Effector memory CD4-positive, alpha-beta T cell (primary cell): ENCODE measurements around the gene NARS2.

ENCODE experiments used
- DNase-seq, 3 donors: peaks; one replicate each; pipeline ENCODE4 v3.0.0-alpha.2; 2020
- H3K27ac ChIP-seq: 2 replicates; pipeline ENCODE4 v1.7.0; 2013; ENCODE audit warnings: mild to moderate bottlenecking, low read length, moderate library complexity; ENCODE audit not compliant: insufficient read depth, poor library complexity, severe bottlenecking
- H3K27me3 ChIP-seq: replicated peaks from 2 replicates; pipeline ENCODE4 v1.7.0; 2013; ENCODE audit warnings: mild to moderate bottlenecking, low read length; ENCODE audit not compliant: insufficient read depth, control insufficient read depth, poor library complexity, severe bottlenecking
- H3K36me3 ChIP-seq: 2 replicates; pipeline ENCODE4 v1.7.0; 2013; ENCODE audit warnings: mild to moderate bottlenecking, low read length, moderate library complexity; ENCODE audit not compliant: control insufficient read depth, insufficient read depth
- H3K4me1 ChIP-seq: 2 replicates; pipeline ENCODE4 v1.7.0; 2013; ENCODE audit warnings: low read length, mild to moderate bottlenecking; ENCODE audit not compliant: control insufficient read depth, insufficient read depth, poor library complexity, severe bottlenecking
- H3K4me3 ChIP-seq: 2 replicates; pipeline ENCODE4 v1.7.0; 2013; ENCODE audit warnings: low read length, low read depth, mild to moderate bottlenecking; ENCODE audit not compliant: insufficient read depth, poor library complexity, severe bottlenecking
- H3K9me3 ChIP-seq: 2 replicates; pipeline ENCODE4 v1.7.0; 2013; ENCODE audit warnings: mild to moderate bottlenecking, low read length, moderate library complexity; ENCODE audit not compliant: control insufficient read depth

NARS2 gene

DNA sequence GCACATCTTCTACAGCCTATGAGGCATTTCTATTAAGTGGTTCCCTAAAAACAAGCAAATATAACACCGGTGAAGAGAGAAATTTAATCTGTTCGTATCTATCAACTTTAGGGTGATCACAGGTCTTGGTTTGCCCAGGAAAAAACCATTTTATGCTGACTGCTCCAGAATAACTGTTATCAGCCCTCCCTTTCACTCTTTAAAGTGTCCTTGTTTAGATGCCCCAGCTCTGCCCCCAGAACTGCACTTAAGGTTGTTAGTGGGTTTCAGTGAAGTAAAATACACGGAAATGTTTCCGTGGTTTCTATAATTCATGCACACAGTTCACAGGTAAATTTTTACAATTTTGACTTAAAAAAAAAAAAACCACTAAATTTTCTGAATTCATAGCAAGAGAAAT is 70.0 kb downstream of the NARS2 start:
- DNase-seq: no peak
- no peak overlapping the region for H3K4me3 ChIP-seq
- no peaks in the 10 kb centered on the region for H3K4me1 ChIP-seq
- no peaks in the 10 kb centered on the region for H3K36me3 ChIP-seq
- no peaks in the 10 kb centered on the region for H3K9me3 ChIP-seq
- no peak overlapping the region for H3K27ac ChIP-seq
- no peaks in the 10 kb centered on the region for H3K27me3 ChIP-seq

DNA sequence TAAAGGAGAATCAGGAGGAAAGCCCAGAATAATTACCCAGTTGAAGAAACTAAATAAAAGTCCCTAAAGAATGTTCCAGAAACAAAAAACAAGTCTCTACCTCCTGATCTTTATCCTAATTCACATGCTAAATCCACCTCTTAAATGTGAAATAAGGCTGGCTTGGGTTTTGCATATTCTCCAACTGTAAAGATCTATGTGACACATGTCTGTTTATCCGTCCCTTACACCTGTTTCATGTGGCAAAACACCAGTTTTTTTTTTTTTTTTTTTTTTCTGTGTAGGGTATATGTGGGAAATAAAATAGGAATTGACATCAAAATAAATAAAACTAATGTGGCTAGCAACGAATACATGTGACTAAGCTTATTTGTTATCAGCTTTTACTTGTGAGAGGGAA is 70.5 kb downstream of the NARS2 start:
- Histone ChIP-seq H3K36me3 (no peaks in the 10 kb centered on the region), H3K27ac (no peak overlapping the region), H3K27me3 (no peaks in the 10 kb centered on the region), H3K4me3 (no peak overlapping the region), H3K4me1 (no peaks in the 10 kb centered on the region), H3K9me3 (no peaks in the 10 kb centered on the region)
- no peak for DNase-seq

DNA sequence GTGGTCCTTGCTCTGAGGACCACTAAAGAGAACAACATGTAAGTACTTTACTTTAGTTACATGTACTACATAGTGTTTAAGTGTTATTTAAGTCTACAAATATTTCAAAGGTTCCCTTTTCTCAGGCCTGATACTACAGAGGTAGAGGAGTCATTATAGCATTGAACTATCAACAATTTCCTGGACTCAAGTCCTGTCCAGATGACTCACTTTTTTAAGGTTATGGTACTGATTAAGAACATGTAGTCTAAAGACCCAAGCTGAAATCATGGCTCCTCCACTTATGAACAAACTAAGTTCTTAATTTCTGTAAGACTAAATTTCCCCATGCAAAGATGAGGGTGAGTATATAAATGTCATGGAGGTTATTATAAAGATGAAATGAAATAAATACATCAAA is 74.7 kb downstream of the NARS2 start:
- H3K36me3 ChIP-seq: no peaks in the 10 kb centered on the region
- no peaks in the 10 kb centered on the region for H3K4me1 ChIP-seq
- H3K27ac ChIP-seq: no peak overlapping the region
- H3K9me3 ChIP-seq: no peaks in the 10 kb centered on the region
- DNase-seq: no peak
- no peak overlapping the region for H3K4me3 ChIP-seq
- H3K27me3 ChIP-seq: no peaks in the 10 kb centered on the region

DNA sequence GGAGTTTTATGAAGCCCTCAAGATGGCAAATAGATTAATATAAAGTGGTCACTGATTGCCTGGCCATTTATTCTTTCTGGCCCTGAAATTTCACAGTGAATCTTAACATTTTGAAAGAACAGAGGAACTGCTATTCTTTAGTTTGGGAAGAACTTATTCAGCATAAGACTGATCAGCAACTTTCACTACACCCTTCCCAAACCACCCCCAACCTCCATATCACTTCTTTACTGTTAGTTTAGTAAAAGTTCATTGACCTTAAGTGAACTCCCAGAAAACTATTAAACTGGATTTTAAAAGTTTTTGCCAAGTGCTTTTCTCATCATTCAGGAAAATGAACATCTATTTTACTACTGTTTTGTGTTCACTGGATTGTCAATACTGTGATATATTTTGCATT is 77.4 kb downstream of the NARS2 start:
- Histone ChIP-seq H3K9me3 (no peaks in the 10 kb centered on the region), H3K36me3 (no peaks in the 10 kb centered on the region), H3K4me1 (no peaks in the 10 kb centered on the region), H3K27ac (no peak overlapping the region), H3K4me3 (no peak overlapping the region), H3K27me3 (no peaks in the 10 kb centered on the region)
- DNase-seq: no peak

DNA sequence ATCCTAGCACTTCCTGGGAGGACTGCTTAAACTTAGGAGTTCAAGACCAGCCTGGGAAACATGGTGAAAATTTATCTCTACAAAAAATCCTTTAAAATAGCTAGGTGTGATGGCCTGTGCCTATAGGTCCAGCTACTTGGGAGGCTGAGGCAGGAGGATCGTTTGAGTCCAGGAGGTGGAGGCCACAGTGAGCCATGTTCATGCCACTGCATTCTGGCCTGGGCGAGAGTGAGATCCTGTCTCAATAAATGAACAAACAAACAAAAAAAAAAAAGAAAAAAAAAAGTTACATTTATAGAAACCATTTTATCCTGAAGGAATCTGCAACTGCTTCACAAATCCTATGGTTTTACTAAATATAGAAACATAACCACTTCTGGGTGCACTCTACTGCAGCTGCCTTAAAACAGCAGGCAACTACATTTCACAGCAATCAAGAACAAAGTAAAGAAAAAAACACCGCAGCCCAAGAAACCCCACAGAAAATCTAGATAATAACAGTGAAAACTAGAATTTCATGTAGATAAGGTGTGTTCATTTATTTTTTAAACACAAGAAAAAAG is 81.2 kb downstream of the NARS2 start:
- Histone ChIP-seq H3K27me3 (no peaks in the 10 kb centered on the region), H3K27ac (no peak overlapping the region), H3K9me3 (no peaks in the 10 kb centered on the region), H3K4me3 (no peak overlapping the region), H3K4me1 (no peaks in the 10 kb centered on the region), H3K36me3 (peaks cover 4% of the 10 kb centered on the region)
- no peak for DNase-seq

DNA sequence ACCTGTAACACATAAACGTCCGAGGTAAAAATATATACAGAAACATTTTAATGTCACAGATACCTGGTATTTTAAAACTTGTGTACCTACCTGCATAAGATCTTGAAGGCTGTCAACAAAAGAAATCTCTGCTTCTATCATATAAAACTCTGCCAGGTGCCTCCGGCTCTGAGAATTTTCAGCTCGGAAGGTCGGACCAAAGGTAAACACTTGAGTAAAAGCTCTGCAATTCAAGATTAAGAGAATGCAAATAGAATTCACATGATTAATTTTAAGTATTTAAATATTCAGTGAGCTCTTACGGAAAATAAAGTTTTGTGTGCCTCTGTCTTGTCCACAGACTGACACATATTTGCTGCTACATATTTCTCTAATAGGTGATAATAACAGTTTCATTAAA is 81.7 kb downstream of the NARS2 start:
- Histone ChIP-seq H3K9me3 (no peaks in the 10 kb centered on the region), H3K27ac (no peak overlapping the region), H3K27me3 (no peaks in the 10 kb centered on the region), H3K4me1 (no peaks in the 10 kb centered on the region), H3K4me3 (no peak overlapping the region), H3K36me3 (peaks cover 4% of the 10 kb centered on the region)
- DNase-seq: no peak

DNA sequence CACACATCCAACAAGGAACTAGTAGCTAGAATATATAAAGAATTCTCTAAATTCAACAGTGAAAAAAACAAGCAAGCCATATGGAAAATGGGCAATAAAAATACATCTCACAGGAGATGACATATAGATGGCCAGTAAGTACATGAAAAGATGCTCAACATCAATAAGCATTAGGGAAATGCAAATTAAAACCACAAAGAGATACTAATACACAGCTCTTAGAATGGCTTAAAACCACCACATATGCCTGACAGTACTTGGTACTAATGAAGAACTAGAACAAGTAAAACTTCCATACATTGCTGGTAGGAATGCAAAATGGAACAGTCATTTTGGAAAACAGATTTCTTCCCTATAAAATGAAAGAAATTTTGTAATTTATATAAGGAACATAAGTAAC is 85.5 kb downstream of the NARS2 start:
- no peak overlapping the region for H3K4me3 ChIP-seq
- no peaks in the 10 kb centered on the region for H3K27me3 ChIP-seq
- H3K27ac ChIP-seq: no peak overlapping the region
- no peaks in the 10 kb centered on the region for H3K9me3 ChIP-seq
- DNase-seq: no peak
- H3K36me3 ChIP-seq: peaks cover 4% of the 10 kb centered on the region
- H3K4me1 ChIP-seq: no peaks in the 10 kb centered on the region

DNA sequence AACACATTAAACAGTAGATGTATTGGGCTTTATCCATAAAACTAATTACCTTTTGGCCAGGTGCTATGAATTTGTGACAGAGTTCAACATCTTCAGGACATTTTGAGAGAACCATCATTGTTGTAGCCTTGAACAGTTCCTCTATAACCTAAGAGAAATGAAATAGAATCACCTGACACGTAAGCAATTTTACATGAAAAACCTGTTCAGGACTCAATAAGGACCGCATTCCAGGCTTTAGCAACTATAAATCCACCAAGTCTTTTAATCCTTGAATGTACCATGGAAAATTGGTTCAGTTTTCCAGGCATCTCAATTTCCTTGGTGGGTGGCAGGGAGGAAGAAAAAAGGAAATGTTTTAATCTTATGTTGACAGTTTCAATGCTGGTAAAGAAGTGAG is 96.1 kb downstream of the NARS2 start:
- H3K27me3 ChIP-seq: no peaks in the 10 kb centered on the region
- H3K4me3 ChIP-seq: no peak overlapping the region
- H3K36me3 ChIP-seq: no peaks in the 10 kb centered on the region
- H3K4me1 ChIP-seq: no peaks in the 10 kb centered on the region
- no peaks in the 10 kb centered on the region for H3K9me3 ChIP-seq
- no peak for DNase-seq
- H3K27ac ChIP-seq: no peak overlapping the region

DNA sequence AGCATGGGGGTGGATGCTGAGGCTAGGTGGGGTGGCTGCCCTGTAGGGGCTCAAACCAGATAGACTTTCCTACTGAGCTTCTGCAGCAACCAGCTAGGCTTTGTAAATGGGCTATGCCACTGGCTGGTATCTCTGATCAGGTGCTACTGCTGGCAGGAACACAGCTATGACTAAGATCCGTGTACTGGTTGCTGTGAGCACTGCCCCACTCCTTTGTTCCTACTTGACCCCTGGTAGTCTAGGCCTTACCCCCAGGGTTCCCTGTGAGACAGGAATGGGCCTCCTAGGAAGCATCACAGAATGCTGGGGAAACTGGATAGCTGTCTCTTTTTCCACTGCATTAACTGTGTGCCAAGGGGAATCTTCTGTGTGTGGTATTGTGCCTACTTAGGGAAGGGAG is 98.6 kb downstream of the NARS2 start:
- no peak overlapping the region for H3K27ac ChIP-seq
- H3K4me1 ChIP-seq: no peaks in the 10 kb centered on the region
- no peak for DNase-seq

DNA sequence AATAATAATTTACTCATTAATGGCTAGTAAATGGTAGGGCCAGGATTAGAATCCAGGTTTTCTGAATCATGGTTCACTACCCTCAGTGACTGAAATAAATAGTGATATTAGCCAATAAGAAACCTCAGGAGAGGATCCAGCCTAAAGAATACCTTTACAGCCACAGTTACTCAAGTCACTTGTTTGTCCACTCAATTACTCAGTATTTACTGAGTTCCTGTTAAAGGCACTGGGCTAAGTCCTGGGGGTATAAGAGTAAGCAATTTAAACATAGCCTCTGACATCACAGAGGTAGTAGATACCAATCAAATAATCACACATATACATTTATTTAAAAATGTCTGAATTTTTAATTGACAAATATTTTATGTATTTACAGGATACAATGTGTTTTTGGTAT is 100.2 kb downstream of the NARS2 start:
- Histone ChIP-seq H3K36me3 (no peaks in the 10 kb centered on the region), H3K27me3 (no peaks in the 10 kb centered on the region), H3K9me3 (no peaks in the 10 kb centered on the region), H3K27ac (no peak overlapping the region), H3K4me3 (no peak overlapping the region), H3K4me1 (no peaks in the 10 kb centered on the region)
- no peak for DNase-seq

More for the DNA sequence above, 98.6 kb downstream of the NARS2 start:
- no peaks in the 10 kb centered on the region for H3K9me3 ChIP-seq
- no peaks in the 10 kb centered on the region for H3K36me3 ChIP-seq
- H3K27me3 ChIP-seq: no peaks in the 10 kb centered on the region
- H3K4me3 ChIP-seq: no peak overlapping the region

DNA sequence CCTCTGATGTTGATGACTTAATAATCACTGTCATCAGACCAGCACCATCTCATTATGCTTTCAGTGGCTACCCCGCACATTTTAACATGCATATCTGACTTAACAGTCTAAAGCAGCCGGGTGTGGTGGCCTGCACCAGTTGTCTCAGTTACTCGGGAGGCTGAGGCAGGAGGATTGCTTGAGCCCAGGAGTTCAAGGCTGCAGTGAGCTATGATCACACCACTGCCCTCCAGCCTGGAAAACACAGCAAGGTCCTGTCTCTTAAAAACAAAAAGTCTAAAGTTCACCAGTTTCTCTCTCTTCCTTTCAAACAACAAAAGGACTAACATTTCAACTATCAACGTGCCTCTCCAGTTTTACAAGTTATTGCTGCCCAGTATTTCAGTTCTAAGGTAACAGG is 101.8 kb downstream of the NARS2 start:
- Histone ChIP-seq H3K27ac (no peak overlapping the region), H3K4me1 (no peaks in the 10 kb centered on the region), H3K4me3 (no peak overlapping the region), H3K27me3 (no peaks in the 10 kb centered on the region), H3K36me3 (no peaks in the 10 kb centered on the region), H3K9me3 (no peaks in the 10 kb centered on the region)
- DNase-seq: no peak
